B cell (primary cell): Measurements from ENCODE around the gene GASK1A.

ENCODE experiments used
- CTCF ChIP-seq: fragments of 200-600 bp; IDR thresholded peaks from one replicate; pipeline ENCODE4 v1.8.0; 2022; ENCODE audit warnings: antibody characterized with exemption, mild to moderate bottlenecking
- EZH2 ChIP-seq: IDR thresholded peaks from 2 replicates; pipeline ENCODE4 v1.6.1; 2012; ENCODE audit warnings: borderline replicate concordance, low read depth, mild to moderate bottlenecking, moderate library complexity, low read length; ENCODE audit not compliant: insufficient read depth, poor library complexity, severe bottlenecking

DNA sequence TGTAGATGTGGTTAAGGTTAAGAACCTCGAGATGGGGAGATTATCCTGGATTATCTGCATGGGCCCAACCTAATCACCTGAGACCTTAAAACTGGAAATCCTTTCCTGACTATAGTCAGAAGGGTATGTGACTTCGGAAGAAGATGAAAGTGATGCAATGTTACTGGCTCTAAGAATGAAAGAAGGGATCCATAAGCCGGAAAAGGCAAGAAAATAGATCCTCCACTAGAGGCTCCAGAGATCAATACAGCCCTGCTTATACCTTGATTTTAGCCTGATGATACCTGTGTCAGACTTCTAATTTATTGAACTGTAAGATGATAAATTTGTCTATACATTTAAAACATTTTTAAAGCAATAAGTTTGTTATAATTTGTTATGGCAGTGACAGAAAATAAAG lies 21.5 kb upstream of the GASK1A start:
- TF ChIP-seq CTCF = no peak
- TF ChIP-seq EZH2 = no peak
